ENCODE results near the gene TMSB4X.
"Not testable (repeated sequence)": the region's sequence is repeated elsewhere in the genome, so short reads cannot be mapped to it uniquely, and the experiment has no call there.

Gene TMSB4X

GRCh38 chrX:12976819-12977732 is 2.2 kb downstream of the TMSB4X start:
- not testable (repeated sequence) for DNase-seq

GRCh38 chrX:12977761-12978204 is 2.9 kb downstream of the TMSB4X start:
- no peak for DNase-seq

- DNase-seq: peak in 1 of 2 experiments; percentile 23
Measured at GRCh38 chrX:12978205-12979025, 3.5 kb downstream of the TMSB4X start.

GRCh38 chrX:12979026-12979607 is 4.2 kb downstream of the TMSB4X start:
- no peak for DNase-seq

- no peak for DNase-seq
Measured at GRCh38 chrX:12979616-12980015, 4.7 kb downstream of the TMSB4X start.

GRCh38 chrX:12980039-12980438 is 5.1 kb downstream of the TMSB4X start:
- DNase-seq: not testable (repeated sequence)

GRCh38 chrX:12981880-12982279 is 7.0 kb downstream of the TMSB4X start:
- DNase-seq: no peak

GRCh38 chrX:12984603-12985319 is 9.9 kb downstream of the TMSB4X start:
- no peak for DNase-seq

- no peak for DNase-seq
Measured at GRCh38 chrX:12985331-12985730, 10.4 kb downstream of the TMSB4X start.

- no peak for DNase-seq
Measured at GRCh38 chrX:12986164-12986779, 11.4 kb downstream of the TMSB4X start.

- DNase-seq: no peak
Measured at GRCh38 chrX:12986886-12987285, 12.0 kb downstream of the TMSB4X start.

- no peak for DNase-seq
Measured at GRCh38 chrX:12987340-12987739, 12.4 kb downstream of the TMSB4X start.

GRCh38 chrX:12987900-12988594 is 13.1 kb downstream of the TMSB4X start:
- no peak for DNase-seq

GRCh38 chrX:12988797-12989196 is 13.9 kb downstream of the TMSB4X start:
- DNase-seq: peak in 1 of 2 experiments; percentile 31

- DNase-seq: no peak
Measured at GRCh38 chrX:12989461-12989860, 14.6 kb downstream of the TMSB4X start.

GRCh38 chrX:12991575-12991974 is 16.7 kb downstream of the TMSB4X start:
- no peak for DNase-seq

- no peak for DNase-seq
Measured at GRCh38 chrX:12992544-12993118, 17.7 kb downstream of the TMSB4X start.

- DNase-seq: no peak
Measured at GRCh38 chrX:12993826-12994225, 18.9 kb downstream of the TMSB4X start.

GRCh38 chrX:12994321-12994720 is 19.4 kb downstream of the TMSB4X start:
- no peak for DNase-seq

- DNase-seq: no peak
Measured at GRCh38 chrX:12996934-12997435, 22.1 kb downstream of the TMSB4X start.
